ENCODE measurements around the gene RLBP1. TPM values are rescaled to one million over a fixed set of nuclear protein-coding genes. Genes with fewer than 3 reads are reported as not detected.

Gene RLBP1
- total RNA-seq, 1 donor from 2014 or later, result not detected

GRCh38 chr15:89208256-89208655 lies 13.1 kb downstream of the RLBP1 start:
- intact Hi-C loops (cut with micrococcal nuclease), result no loop called here

GRCh38 chr15:89206908-89207331 lies 14.5 kb downstream of the RLBP1 start:
- intact Hi-C loops (cut with micrococcal nuclease), result loop anchor here (1.0 to 2.0 kb wide), 2 partner anchors 38 to 223 kb away; no protein-coding TSS in a partner anchor

DNA sequence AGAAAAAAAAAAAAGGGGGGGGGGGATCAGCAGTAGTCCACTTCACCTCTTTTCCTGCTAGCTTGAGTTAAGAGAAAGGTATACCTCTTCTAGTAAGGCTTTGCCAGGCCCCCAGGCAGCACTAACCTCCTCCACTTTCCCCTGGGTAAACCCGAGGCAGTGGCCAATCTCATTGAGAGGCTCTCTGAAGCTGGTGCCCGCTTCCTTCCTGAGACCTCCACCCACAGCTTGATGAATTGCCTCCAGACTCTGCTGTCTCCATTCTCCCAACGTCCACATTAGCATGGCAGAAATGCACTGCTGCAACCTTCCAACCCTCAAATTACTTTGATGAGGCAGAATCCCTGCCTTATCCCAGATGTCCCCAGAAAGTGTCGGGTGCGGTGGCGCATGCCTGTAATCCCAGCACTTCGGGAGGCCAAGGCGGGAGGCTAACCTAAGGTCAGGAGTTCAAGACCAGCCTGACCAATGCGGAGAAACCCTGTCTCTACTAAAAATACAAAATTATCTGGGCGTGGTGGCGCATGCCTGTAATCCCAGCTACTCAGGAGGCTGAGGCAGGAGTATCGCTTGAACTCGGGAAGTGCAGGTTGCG lies 15.3 kb downstream of the RLBP1 start:
- intact Hi-C loops (cut with micrococcal nuclease), result loop anchor here (2.0 kb wide), 2 partner anchors 39 to 129 kb away; partner anchors contain the start of gene POLG

DNA sequence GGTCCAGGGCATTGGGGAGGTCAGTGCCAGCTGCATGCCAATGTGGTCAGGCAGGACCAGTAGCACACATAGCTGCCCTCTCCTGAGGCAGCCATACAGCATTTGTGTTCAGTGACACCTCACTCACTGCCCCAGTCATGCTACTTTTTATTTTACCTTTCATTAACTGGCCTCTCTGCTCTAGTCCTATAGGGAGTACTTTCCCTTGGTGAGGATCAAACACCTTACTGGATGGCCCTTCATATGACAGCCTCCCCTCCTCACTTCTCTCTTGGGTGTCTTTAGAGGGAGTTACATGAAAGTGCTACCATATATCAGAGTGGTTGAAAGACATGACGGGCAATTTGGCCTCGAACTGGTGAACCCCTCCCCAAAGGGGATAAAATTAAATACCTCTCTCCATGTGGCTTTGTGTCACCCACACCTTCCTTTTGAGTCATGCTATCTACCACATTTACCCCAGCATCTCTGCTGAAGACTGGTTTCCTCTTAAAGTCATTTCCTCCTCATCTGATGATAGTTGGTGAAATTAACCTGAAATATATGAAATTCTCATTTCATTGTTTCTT lies 17.6 kb downstream of the RLBP1 start:
- intact Hi-C loops (cut with micrococcal nuclease), result loop anchor here (1.0 to 2.0 kb wide), 2 partner anchors 115 to 131 kb away; partner anchors contain the start of genes ABHD2 and POLG

DNA sequence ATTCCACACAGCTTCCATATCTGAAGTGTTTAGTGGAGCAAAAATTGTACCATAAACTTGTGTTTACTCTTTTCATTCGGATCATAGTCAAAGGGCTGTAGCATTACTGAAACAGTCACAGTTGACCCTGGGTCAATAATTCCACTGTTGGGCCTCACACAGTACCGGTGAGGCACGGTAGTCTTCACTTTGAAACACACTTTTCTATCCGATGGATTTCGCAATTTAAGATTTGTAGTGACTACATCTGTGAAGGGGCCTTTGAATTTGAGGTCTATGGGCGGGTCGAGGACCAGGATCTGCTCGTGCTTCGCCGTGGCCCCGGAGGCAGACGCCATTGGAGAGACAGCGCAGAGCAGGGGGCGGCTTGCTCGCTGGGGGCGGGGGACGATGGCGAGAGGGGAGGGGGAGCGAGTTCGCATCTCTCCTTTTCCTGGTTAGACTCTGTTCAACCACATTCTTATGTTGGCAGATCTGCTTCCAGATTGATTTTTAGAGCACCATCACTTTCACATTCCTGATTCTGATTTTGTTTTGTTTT lies 19.8 kb downstream of the RLBP1 start:
- intact Hi-C loops (cut with micrococcal nuclease), result no loop called here

DNA sequence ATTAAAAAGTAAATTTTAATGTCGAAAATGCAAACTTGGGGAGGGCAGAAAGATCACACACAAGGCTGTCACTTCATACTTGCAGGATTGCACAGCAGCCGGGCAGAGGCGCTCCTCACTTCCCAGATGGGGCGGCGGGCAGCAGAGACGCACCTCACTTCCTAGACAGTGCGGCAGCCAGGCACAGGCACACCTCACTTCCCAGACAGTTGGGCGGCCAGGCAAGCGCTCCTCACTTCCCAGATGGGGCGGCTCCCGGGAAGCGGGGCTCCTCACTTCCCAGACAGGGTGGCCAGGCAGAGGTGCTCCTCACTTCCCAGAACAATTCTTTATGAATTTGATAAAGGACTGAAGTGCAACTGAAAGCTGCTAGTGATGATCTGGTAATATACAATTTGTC lies 21.2 kb downstream of the RLBP1 start:
- intact Hi-C loops (cut with micrococcal nuclease), result no loop called here

DNA sequence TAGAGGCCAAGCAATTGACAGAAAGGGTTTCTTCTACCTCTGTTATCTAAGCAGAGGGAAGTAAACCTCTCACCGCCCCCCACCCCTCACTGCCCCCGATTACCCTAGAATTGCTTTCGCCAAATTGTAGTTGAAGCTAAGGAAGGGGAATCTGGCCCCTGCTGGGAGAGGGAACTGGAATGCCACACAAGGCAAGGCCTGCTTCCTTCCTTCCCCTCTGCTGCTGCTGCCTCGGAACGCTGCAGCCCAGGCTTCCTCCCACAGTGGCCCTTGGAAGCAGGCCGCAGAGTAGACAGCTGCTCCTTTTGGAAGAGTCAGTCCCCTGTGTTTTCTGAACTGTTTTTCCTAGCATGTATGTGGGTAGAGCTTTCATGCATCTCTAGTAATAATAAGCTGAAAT lies 21.6 kb downstream of the RLBP1 start:
- intact Hi-C loops (cut with micrococcal nuclease), result no loop called here

- intact Hi-C loops (cut with micrococcal nuclease), result no loop called here
Observed at GRCh38 chr15:89198934-89199333, 22.4 kb downstream of the RLBP1 start.

DNA sequence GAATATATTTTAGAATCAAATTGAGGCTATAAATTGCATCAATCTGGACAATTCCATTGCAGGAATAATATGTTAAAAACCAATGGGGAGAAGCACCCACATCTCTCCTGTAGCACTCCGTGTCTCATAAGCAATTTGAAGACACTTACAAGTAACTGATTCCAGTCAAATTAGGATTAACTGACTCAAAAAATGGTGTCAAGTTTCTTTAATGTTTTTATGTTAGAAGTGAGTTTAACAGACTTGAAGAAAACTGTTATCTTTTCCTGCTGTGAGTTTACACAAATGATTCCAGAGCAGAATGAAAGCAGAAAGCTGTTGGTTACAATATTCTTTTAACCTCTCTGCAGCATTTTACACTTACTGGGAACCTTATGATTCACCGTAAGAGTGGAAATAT lies 23.2 kb downstream of the RLBP1 start:
- intact Hi-C loops (cut with micrococcal nuclease), result no loop called here

DNA sequence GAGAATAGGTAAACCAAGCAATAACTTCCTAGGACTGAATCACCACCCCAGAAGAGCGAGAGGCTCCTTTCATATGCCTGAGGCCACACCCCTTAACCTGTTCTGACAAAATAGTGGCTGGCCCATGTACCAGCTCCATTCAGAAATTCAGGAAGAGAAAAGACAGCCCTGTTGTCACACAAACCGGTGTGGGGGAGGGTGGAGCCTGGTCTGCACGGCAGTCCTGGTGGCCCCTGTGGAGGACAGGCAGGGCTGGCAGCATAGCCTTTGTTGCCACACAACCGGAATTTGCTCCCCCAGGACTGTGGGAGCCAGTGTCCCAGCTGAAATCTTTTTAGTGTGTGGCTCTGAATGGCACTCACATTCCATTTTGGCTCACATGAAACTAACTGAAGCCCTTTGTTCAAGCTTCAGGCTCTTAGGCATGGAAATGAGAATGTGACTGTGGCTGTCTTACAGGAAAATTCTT lies 23.8 kb downstream of the RLBP1 start:
- intact Hi-C loops (cut with micrococcal nuclease), result no loop called here

- intact Hi-C loops (cut with micrococcal nuclease), result no loop called here
Observed at GRCh38 chr15:89196994-89197393, 24.4 kb downstream of the RLBP1 start.

- intact Hi-C loops (cut with micrococcal nuclease), result no loop called here
Observed at GRCh38 chr15:89196241-89196640, 25.1 kb downstream of the RLBP1 start.

DNA sequence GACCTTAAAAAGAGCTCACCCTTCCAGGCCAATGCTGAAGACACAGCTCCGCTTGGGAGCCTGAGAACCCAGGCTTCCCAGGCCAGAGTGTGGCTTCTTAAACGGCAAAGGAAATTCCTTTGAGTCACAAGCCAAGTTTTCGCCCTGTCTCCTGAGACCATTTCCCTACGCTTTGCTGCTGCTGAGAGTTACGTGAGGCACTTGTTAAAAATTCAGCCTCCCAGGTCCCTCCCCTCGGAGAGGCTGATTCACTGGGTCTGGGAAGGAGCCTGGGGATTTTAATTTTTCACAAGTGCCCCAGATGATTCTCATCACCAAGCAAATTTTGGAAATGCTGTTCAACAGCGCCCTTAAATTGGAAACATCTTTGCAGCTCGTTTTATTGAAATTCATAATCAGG lies 25.5 kb downstream of the RLBP1 start:
- intact Hi-C loops (cut with micrococcal nuclease), result no loop called here

- intact Hi-C loops (cut with micrococcal nuclease), result no loop called here
Observed at GRCh38 chr15:89194608-89195007, 26.8 kb downstream of the RLBP1 start.

DNA sequence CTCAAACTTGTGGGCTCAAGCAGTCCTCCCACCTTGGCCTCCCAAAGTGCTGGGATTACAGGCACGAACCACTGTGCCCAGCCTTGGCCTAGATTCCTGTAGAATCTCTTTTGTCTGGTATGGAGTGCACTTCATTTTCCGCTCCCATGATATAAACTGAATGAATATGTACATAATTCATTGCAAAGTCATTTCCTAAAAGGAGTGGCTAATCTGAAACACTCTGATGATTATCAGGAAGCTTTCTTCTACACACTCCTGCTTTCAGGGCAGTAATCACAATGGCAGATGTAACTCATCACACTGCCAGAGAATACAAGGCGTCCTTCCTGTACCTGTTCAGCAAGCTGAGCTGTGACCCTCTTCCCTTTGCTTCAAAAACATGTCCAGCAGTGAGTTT lies 28.6 kb downstream of the RLBP1 start:
- intact Hi-C loops (cut with micrococcal nuclease), result no loop called here

DNA sequence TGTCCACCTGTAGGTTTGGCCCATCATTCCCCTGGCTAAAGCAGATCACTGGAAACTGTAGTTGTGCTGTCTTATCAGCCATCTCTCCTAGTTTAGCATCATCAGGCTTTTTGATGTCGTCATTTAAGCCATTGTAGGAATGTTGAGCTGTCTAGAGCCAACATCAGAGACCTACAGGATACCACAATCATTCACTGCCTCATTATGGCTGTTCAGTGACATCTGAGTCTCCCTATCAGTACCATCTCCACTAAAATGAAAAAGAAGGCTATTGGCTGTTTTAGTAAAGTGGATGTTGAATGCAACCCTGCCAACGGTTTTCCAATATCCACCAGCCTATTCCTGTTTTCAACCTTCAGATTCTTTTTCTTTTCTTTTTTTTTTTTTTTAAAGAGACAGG lies 29.2 kb downstream of the RLBP1 start:
- intact Hi-C loops (cut with micrococcal nuclease), result no loop called here

- intact Hi-C loops (cut with micrococcal nuclease), result no loop called here
Observed at GRCh38 chr15:89187986-89188514, 33.3 kb downstream of the RLBP1 start.

GRCh38 chr15:89187301-89187985 lies 33.9 kb downstream of the RLBP1 start:
- intact Hi-C loops (cut with micrococcal nuclease), result no loop called here

- intact Hi-C loops (cut with micrococcal nuclease), result no loop called here
Observed at GRCh38 chr15:89186803-89187202, 34.6 kb downstream of the RLBP1 start.

DNA sequence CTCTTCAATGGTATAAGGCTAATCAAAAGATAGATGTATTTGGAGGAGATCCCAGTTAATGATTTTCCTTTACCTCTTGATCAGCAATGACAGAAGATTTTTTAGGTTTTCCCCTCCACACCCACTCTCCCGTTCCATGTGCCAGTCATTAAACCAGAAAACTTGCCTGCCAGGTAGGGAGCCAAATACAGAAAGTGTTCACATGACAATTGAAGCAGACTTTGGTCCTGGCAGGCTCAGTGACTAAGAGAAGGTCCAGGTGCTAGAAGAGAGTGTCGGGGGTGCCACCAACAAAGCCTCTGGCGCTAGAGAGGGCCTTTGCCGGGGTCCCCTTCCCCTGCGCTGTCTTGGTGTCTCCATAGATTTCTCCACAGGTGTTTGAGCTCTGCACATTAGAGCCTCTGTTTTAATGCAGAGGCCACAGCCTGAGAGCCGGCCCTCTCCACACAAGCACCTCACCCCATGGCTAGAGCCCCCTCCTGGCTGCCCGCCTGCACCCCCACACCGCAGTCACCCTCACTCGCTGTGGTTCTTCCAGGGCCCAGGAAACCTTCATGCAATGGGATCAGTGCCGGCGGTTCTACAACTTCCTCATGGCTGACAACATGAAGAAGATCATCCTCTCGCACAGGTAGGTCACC lies 36.4 kb downstream of the RLBP1 start:
- intact Hi-C loops (cut with micrococcal nuclease), result no loop called here

DNA sequence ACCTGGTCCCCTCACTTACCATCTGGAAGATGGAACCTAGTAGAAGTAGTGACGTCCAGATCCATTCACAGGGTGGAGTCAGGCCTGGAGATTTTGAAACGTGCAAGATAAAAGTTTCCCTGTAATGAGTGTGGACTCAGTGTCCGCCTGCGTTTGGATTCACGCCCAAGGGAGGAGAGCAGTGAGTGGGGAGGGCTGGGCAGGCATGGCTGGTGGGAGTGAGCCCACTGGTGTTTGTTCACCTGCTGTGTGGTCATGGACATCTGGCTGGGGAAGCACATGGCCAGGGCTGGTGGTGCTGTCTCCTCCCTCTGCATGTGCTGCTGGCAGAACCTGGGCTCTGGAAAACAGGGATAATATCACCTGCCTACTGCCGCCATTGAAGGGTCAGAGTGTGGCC lies 37.0 kb downstream of the RLBP1 start:
- intact Hi-C loops (cut with micrococcal nuclease), result no loop called here
